ENCODE measurements around the gene GGT1. TPM values are rescaled to one million over a fixed set of nuclear protein-coding genes. Genes with fewer than 3 reads are reported as not detected.
"Not testable (repeated sequence)": the region's sequence is repeated elsewhere in the genome, so short reads cannot be mapped to it uniquely, and the experiment has no call there.

GGT1 gene
- total RNA-seq = 2.1 and 2.4 TPM in 2 replicates
- 1.4 TPM for polyA plus RNA-seq (2012)

- not testable (repeated sequence) for DNase-seq (ENCODE audit: low read depth)
These were observed at the start of gene GGT1 for GRCh38 chr22:24602847-24603769. Gene GGT1, plus strand, starts transcription at chr22:24603193. Its CDS starts 7,889 bp downstream, at chr22:24611082.

GRCh38 chr22:24553597-24554312, 49.2 kb upstream of the GGT1 start:
- DNase-seq (ENCODE audit: low read depth) = peak; percentile 55

- peak; percentile 58 for DNase-seq (ENCODE audit: low read depth)
These were observed 48.5 kb upstream of the GGT1 start, which contains the start of gene GUCD1 for GRCh38 chr22:24554313-24555164. Gene GUCD1, minus strand, starts transcription at chr22:24555138. Its CDS starts 147 bp downstream, at chr22:24554991.

GRCh38 chr22:24555165-24556039, 47.6 kb upstream of the GGT1 start, which contains the start of gene SNRPD3:
Gene SNRPD3, plus strand, starts transcription at chr22:24555999. Its CDS starts 1,676 bp downstream, at chr22:24557675.
- peak; percentile 99 for DNase-seq (ENCODE audit: low read depth)

- DNase-seq (ENCODE audit: low read depth) = peak; percentile 78
These were observed 43.5 kb upstream of the GGT1 start for GRCh38 chr22:24559471-24559870.

- peak; percentile 84 for DNase-seq (ENCODE audit: low read depth)
These were observed 39.7 kb upstream of the GGT1 start for GRCh38 chr22:24563246-24563645.

- DNase-seq (ENCODE audit: low read depth) = peak; percentile 72
These were observed 38.5 kb upstream of the GGT1 start for GRCh38 chr22:24564376-24565058.

DNA sequence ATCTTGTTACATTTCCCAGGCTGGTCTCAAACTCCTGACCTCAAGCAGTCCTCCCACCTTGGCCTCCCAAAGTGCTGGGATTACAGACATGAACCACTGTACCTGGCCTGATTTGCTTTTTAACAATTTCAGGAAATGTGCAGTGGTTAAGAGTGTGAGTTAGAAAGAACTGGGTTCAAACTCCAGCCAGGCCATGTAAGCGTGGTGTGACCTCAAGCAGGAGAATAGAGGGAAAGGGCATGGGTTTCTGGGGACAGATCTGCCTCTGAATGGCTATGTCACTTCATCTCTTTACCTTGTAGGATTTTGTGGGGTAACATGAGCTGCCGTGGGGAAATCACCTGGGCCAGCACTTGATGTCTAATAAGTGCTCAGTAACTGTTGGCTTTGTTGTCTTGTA, 37.9 kb upstream of the GGT1 start:
- no peak for DNase-seq (ENCODE audit: low read depth)

DNA sequence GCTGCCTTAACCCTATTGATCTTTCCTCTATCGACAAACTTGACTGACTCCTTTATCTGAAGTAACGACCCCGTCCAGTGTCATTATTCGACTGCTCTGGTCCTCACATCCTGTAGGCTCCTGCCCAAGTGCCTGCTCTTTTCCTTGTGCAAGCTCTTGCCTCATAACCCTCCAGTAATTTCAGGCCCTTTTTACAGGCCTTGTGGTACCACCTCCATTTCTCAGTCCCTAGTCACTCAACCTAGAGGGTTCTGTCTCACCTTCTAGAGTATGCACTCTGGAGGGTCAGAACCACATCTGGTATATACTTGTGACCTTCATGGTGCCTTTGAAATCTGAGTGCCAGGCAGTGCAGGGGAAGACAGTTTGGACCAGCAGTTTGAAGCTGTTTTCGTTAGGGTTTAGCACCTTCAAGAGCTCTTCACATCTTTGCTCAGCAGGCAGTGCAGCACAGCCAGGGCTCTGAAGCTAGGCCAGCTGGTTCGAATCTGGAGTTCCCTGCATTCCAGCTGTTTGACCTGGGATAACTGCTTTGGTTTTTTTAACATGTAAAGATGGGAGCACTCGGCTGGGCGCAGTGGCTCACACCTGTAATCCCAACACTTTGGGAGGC, 36.0 kb upstream of the GGT1 start:
- no peak for DNase-seq (ENCODE audit: low read depth)

GRCh38 chr22:24567668-24568067, 35.3 kb upstream of the GGT1 start:
- DNase-seq (ENCODE audit: low read depth) = no peak

- no peak for DNase-seq (ENCODE audit: low read depth)
These were observed 31.7 kb upstream of the GGT1 start for GRCh38 chr22:24571266-24571665.

GRCh38 chr22:24576778-24577177, 26.2 kb upstream of the GGT1 start:
- DNase-seq (ENCODE audit: low read depth) = no peak

GRCh38 chr22:24578355-24579257, 24.4 kb upstream of the GGT1 start:
- no peak for DNase-seq (ENCODE audit: low read depth)

- no peak for DNase-seq (ENCODE audit: low read depth)
These were observed 23.8 kb upstream of the GGT1 start for GRCh38 chr22:24579258-24579601.

DNA sequence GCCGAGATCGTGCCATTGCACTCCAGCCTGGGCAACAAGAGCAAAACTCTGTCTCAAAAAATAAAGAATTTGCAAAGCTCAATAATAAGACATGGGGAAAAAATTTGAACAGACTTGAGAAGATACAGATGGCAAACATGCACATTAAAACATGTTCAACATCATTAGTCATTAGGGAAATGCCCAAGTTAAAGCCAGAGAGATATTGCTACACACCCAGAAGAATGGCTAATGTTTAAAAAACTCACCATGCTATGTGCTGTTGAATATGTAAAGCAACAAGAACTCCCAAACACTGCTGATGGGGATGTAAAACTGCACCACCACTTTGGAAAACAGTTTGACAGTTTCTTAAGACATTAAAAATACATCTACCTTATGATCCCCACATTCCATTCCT, 22.7 kb upstream of the GGT1 start:
- no peak for DNase-seq (ENCODE audit: low read depth)

DNA sequence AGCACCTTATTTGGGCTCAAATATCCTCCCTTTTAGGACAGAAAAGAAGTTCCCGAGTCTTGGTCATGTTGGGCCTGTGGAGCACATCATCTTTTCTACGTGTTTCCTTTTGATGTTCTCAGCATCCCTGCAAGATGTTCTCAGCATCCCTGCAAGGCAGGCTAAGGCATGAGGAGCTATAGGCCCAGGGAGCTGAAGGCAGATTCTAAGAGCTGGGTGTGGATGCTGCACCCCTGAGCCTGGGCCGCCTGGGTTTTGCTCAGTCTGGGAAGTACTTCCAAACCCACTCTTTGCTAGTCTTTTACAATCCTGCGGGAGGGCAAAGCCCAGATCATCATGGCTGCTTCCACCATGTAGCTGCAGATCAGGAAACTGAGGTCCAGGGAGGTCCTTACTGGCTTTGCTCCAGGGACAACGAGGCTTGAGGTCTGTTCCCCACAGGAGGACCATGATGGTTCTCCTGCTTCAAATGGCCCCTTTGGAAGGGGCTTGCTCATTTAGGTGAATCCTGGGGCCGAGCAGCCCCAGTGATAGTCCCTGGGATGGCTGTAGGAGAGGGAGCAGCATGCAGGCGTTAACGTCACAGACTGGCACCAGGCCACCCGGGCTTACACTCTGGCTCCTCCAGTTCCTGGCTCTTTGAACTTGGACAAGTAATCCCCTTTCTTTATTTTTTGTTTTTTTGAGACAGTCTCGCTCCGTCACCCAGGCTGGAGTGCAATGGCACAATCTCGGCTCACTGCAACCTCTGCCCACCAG, 20.8 kb upstream of the GGT1 start:
- DNase-seq (ENCODE audit: low read depth) = no peak
